Activated naive CD4-positive, alpha-beta T cell treated with anti-CD3 and anti-CD28 coated beads, Interleukin-2, amount 50 U/mL, for 24 hours (primary cell): ENCODE measurements around the gene CDH15.

Experiments used
- H3K27ac Mint-ChIP-seq: one replicate; pipeline ENCODE4 v1.8.0; 2021; ENCODE audit warnings: mild to moderate bottlenecking, mixed read lengths
- H3K27me3 Mint-ChIP-seq: one replicate; pipeline ENCODE4 v1.8.0; 2021; ENCODE audit warnings: mixed read lengths
- H3K36me3 Mint-ChIP-seq: one replicate; pipeline ENCODE4 v1.8.0; 2021; ENCODE audit warnings: mixed read lengths
- H3K4me1 Mint-ChIP-seq: one replicate; pipeline ENCODE4 v1.8.0; 2021; ENCODE audit warnings: mixed read lengths
- H3K4me3 Mint-ChIP-seq: one replicate; pipeline ENCODE4 v1.8.0; 2021; ENCODE audit warnings: mild to moderate bottlenecking, mixed read lengths
- H3K9me3 Mint-ChIP-seq: one replicate; pipeline ENCODE4 v1.8.0; 2021; ENCODE audit warnings: mixed read lengths

CDH15 gene

GRCh38 chr16:89172528-89173173, 1.1 kb downstream of the CDH15 start:
- Mint-ChIP-seq H3K27me3 (no peaks in the 10 kb centered on the region), H3K4me1 (peaks cover 6% of the 10 kb centered on the region), H3K36me3 (no peaks in the 10 kb centered on the region), H3K4me3 (no peak overlapping the region), H3K9me3 (no peaks in the 10 kb centered on the region), H3K27ac (no peak overlapping the region)

- Mint-ChIP-seq H3K27ac (no peak overlapping the region), H3K9me3 (no peaks in the 10 kb centered on the region)
Measured at GRCh38 chr16:89173174-89173921, 1.8 kb downstream of the CDH15 start.

GRCh38 chr16:89174055-89174827, 2.7 kb downstream of the CDH15 start:
- Mint-ChIP-seq H3K27ac (no peak overlapping the region), H3K9me3 (no peaks in the 10 kb centered on the region), H3K27me3 (no peaks in the 10 kb centered on the region), H3K4me1 (peaks cover 6% of the 10 kb centered on the region), H3K4me3 (no peak overlapping the region), H3K36me3 (no peaks in the 10 kb centered on the region)

More at GRCh38 chr16:89173174-89173921, 1.8 kb downstream of the CDH15 start:
- H3K4me1 Mint-ChIP-seq: peaks cover 6% of the 10 kb centered on the region
- H3K36me3 Mint-ChIP-seq: no peaks in the 10 kb centered on the region
- H3K4me3 Mint-ChIP-seq: no peak overlapping the region
- no peaks in the 10 kb centered on the region for H3K27me3 Mint-ChIP-seq

GRCh38 chr16:89174877-89175276, 3.3 kb downstream of the CDH15 start:
- Mint-ChIP-seq H3K9me3 (no peaks in the 10 kb centered on the region), H3K36me3 (no peaks in the 10 kb centered on the region), H3K27ac (no peak overlapping the region)

GRCh38 chr16:89175280-89176146, 4.0 kb downstream of the CDH15 start:
- Mint-ChIP-seq H3K27ac (no peak overlapping the region), H3K27me3 (no peaks in the 10 kb centered on the region), H3K4me1 (peaks cover 4% of the 10 kb centered on the region), H3K36me3 (no peaks in the 10 kb centered on the region), H3K9me3 (no peaks in the 10 kb centered on the region), H3K4me3 (no peak overlapping the region)

More at GRCh38 chr16:89174877-89175276, 3.3 kb downstream of the CDH15 start:
- no peak overlapping the region for H3K4me3 Mint-ChIP-seq
- H3K27me3 Mint-ChIP-seq: no peaks in the 10 kb centered on the region
- H3K4me1 Mint-ChIP-seq: peaks cover 6% of the 10 kb centered on the region

- Mint-ChIP-seq H3K4me1 (peaks cover 2% of the 10 kb centered on the region), H3K27me3 (no peaks in the 10 kb centered on the region), H3K27ac (no peak overlapping the region), H3K9me3 (no peaks in the 10 kb centered on the region), H3K4me3 (no peak overlapping the region), H3K36me3 (no peaks in the 10 kb centered on the region)
Measured at GRCh38 chr16:89176147-89176690, 4.7 kb downstream of the CDH15 start.

- H3K4me1 Mint-ChIP-seq: peaks cover 4% of the 10 kb centered on the region
- H3K27me3 Mint-ChIP-seq: no peaks in the 10 kb centered on the region
- no peak overlapping the region for H3K27ac Mint-ChIP-seq
- H3K9me3 Mint-ChIP-seq: no peaks in the 10 kb centered on the region
- H3K4me3 Mint-ChIP-seq: no peak overlapping the region
- no peaks in the 10 kb centered on the region for H3K36me3 Mint-ChIP-seq
Measured at GRCh38 chr16:89176717-89177116, 5.2 kb downstream of the CDH15 start.

- Mint-ChIP-seq H3K9me3 (no peaks in the 10 kb centered on the region), H3K27me3 (no peaks in the 10 kb centered on the region), H3K36me3 (no peaks in the 10 kb centered on the region), H3K4me1 (peaks cover 5% of the 10 kb centered on the region), H3K27ac (no peak overlapping the region), H3K4me3 (no peak overlapping the region)
Measured at GRCh38 chr16:89177501-89177900, 6.0 kb downstream of the CDH15 start.

- Mint-ChIP-seq H3K36me3 (no peaks in the 10 kb centered on the region), H3K9me3 (no peaks in the 10 kb centered on the region), H3K4me1 (peaks cover 8% of the 10 kb centered on the region), H3K27me3 (no peaks in the 10 kb centered on the region), H3K27ac (no peak overlapping the region), H3K4me3 (no peak overlapping the region)
Measured at GRCh38 chr16:89178453-89179147, 7.1 kb downstream of the CDH15 start.

- no peaks in the 10 kb centered on the region for H3K27me3 Mint-ChIP-seq
- H3K36me3 Mint-ChIP-seq: no peaks in the 10 kb centered on the region
- no peak overlapping the region for H3K4me3 Mint-ChIP-seq
- no peaks in the 10 kb centered on the region for H3K9me3 Mint-ChIP-seq
- peaks cover 8% of the 10 kb centered on the region for H3K4me1 Mint-ChIP-seq
- H3K27ac Mint-ChIP-seq: no peak overlapping the region
Measured at GRCh38 chr16:89179148-89179484, 7.6 kb downstream of the CDH15 start.

- peaks cover 8% of the 10 kb centered on the region for H3K4me1 Mint-ChIP-seq
- no peak overlapping the region for H3K27ac Mint-ChIP-seq
- H3K27me3 Mint-ChIP-seq: no peaks in the 10 kb centered on the region
- H3K4me3 Mint-ChIP-seq: no peak overlapping the region
- no peaks in the 10 kb centered on the region for H3K36me3 Mint-ChIP-seq
- H3K9me3 Mint-ChIP-seq: no peaks in the 10 kb centered on the region
Measured at GRCh38 chr16:89179656-89180315, 8.2 kb downstream of the CDH15 start.

GRCh38 chr16:89183463-89183862, 11.9 kb downstream of the CDH15 start:
- H3K4me3 Mint-ChIP-seq: no peak overlapping the region
- no peaks in the 10 kb centered on the region for H3K36me3 Mint-ChIP-seq
- H3K27me3 Mint-ChIP-seq: no peaks in the 10 kb centered on the region
- H3K9me3 Mint-ChIP-seq: no peaks in the 10 kb centered on the region
- no peak overlapping the region for H3K27ac Mint-ChIP-seq
- H3K4me1 Mint-ChIP-seq: peaks cover 8% of the 10 kb centered on the region

GRCh38 chr16:89183975-89184676, 12.6 kb downstream of the CDH15 start:
- no peak overlapping the region for H3K4me3 Mint-ChIP-seq
- H3K27me3 Mint-ChIP-seq: no peaks in the 10 kb centered on the region
- H3K36me3 Mint-ChIP-seq: no peaks in the 10 kb centered on the region
- H3K4me1 Mint-ChIP-seq: peaks cover 8% of the 10 kb centered on the region
- H3K9me3 Mint-ChIP-seq: no peaks in the 10 kb centered on the region
- H3K27ac Mint-ChIP-seq: no peak overlapping the region

- peaks cover 8% of the 10 kb centered on the region for H3K4me1 Mint-ChIP-seq
- H3K36me3 Mint-ChIP-seq: no peaks in the 10 kb centered on the region
- no peaks in the 10 kb centered on the region for H3K27me3 Mint-ChIP-seq
- no peak overlapping the region for H3K27ac Mint-ChIP-seq
- H3K4me3 Mint-ChIP-seq: no peak overlapping the region
- H3K9me3 Mint-ChIP-seq: no peaks in the 10 kb centered on the region
Measured at GRCh38 chr16:89184677-89184932, 13.1 kb downstream of the CDH15 start.
